OCI-LY3 (cell line): ENCODE data around the gene PRXL2B.

Experiments used
- EZH2phosphoT487 ChIP-seq: fragments of 200-600 bp; shearing (Covaris generic); IDR thresholded peaks from 2 replicates; pipeline ENCODE4 v1.6.1; 2018; ENCODE audit warnings: antibody characterized with exemption, mixed run types, low read depth
- TF ChIP-seq, protein P1 (sequence below): fragments of 200-600, 300-600 bp; sonication (generic); IDR thresholded peaks from 2 replicates; pipeline ENCODE4 v1.5.1; 2014; ENCODE audit warnings: antibody characterized with exemption, low read length, low read depth

GRCh38 chr1:2586154-2587070 lies at the start of gene PRXL2B:
- TF ChIP-seq, protein P1, sequence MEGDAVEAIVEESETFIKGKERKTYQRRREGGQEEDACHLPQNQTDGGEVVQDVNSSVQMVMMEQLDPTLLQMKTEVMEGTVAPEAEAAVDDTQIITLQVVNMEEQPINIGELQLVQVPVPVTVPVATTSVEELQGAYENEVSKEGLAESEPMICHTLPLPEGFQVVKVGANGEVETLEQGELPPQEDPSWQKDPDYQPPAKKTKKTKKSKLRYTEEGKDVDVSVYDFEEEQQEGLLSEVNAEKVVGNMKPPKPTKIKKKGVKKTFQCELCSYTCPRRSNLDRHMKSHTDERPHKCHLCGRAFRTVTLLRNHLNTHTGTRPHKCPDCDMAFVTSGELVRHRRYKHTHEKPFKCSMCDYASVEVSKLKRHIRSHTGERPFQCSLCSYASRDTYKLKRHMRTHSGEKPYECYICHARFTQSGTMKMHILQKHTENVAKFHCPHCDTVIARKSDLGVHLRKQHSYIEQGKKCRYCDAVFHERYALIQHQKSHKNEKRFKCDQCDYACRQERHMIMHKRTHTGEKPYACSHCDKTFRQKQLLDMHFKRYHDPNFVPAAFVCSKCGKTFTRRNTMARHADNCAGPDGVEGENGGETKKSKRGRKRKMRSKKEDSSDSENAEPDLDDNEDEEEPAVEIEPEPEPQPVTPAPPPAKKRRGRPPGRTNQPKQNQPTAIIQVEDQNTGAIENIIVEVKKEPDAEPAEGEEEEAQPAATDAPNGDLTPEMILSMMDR = no peak
- no peak for TF ChIP-seq EZH2phosphoT487
